ENCODE data around the gene YPEL3.

The YPEL3 gene

GRCh38 chr16:30088832-30089624 lies 7.0 kb downstream of the YPEL3 start:
- no peak for DNase-seq

GRCh38 chr16:30088237-30088831 lies 7.7 kb downstream of the YPEL3 start:
- DNase-seq = no peak

- DNase-seq = no peak
Observed at GRCh38 chr16:30087181-30087898, 8.7 kb downstream of the YPEL3 start.

GRCh38 chr16:30086291-30087140 lies 9.5 kb downstream of the YPEL3 start:
- DNase-seq = no peak

- no peak for DNase-seq
Observed at GRCh38 chr16:30085820-30086219, 10.2 kb downstream of the YPEL3 start.

GRCh38 chr16:30085247-30085646 lies 10.8 kb downstream of the YPEL3 start:
- DNase-seq = no peak

GRCh38 chr16:30084816-30085159 lies 11.2 kb downstream of the YPEL3 start:
- DNase-seq = no peak

GRCh38 chr16:30084096-30084815 lies 11.8 kb downstream of the YPEL3 start:
- no peak for DNase-seq

GRCh38 chr16:30083216-30084055 lies 12.6 kb downstream of the YPEL3 start:
- DNase-seq = no peak

- DNase-seq = no peak
Observed at GRCh38 chr16:30082545-30083090, 13.4 kb downstream of the YPEL3 start.

GRCh38 chr16:30079480-30079879 lies 16.5 kb downstream of the YPEL3 start:
- no peak for DNase-seq

GRCh38 chr16:30078744-30079143 lies 17.3 kb downstream of the YPEL3 start:
- no peak for DNase-seq

GRCh38 chr16:30077656-30078055 lies 18.4 kb downstream of the YPEL3 start:
- DNase-seq = no peak

- no peak for DNase-seq
Observed at GRCh38 chr16:30076276-30076791, 19.7 kb downstream of the YPEL3 start.

- DNase-seq = peak; percentile 85
Observed at GRCh38 chr16:30075503-30076275, 20.3 kb downstream of the YPEL3 start, which contains the start of gene PPP4C. PPP4C (plus strand) TSS chr16:30075994; CDS start chr16:30076378, 384 bp downstream.

- no peak for DNase-seq
Observed at GRCh38 chr16:30070490-30070889, 25.5 kb downstream of the YPEL3 start.

- no peak for DNase-seq
Observed at GRCh38 chr16:30069611-30070462, 26.2 kb downstream of the YPEL3 start.

GRCh38 chr16:30068750-30069610 lies 27.0 kb downstream of the YPEL3 start:
- DNase-seq = peak; percentile 5

Data from NCI-H1092 treated with DMSO at 0.1 percent for 48 hours (cell line).